Endothelial cell of umbilical vein (primary cell): ENCODE measurements around the gene MSL2. TPM values are rescaled to one million over a fixed set of nuclear protein-coding genes. Genes with fewer than 3 reads are reported as not detected.

Experiments used
- BruUV-seq: library from RNA; stranded (reverse); fragments of 400-500 nt; replicated peaks from 2 replicates; lab custom pipeline; 2021; lab: Mats Ljungman, UMichigan
- CTCF ChIA-PET: fragments of 300-600, 350-600 bp; sonication (Branson Sonifier 250); formaldehyde crosslinking; loops from one replicate; lab custom pipeline; 2021; ENCODE audit warnings: antibody characterized with exemption, inconsistent platforms; lab: Charles Lee
- POLR2A ChIA-PET: fragments of 300-600, 350-600 bp; sonication (Branson Sonifier 250); formaldehyde crosslinking; loops from one replicate; lab custom pipeline; 2021; ENCODE audit warnings: antibody characterized with exemption, inconsistent platforms; lab: Charles Lee
- DNase-seq: peaks from one replicate; pipeline ENCODE4 v3.0.0-alpha.2; 2011; ENCODE audit warnings: low read depth, low spot score
- FAIRE-seq: peaks from 2 replicates; lab custom pipeline; 2011; peaks lifted over from hg19 to GRCh38; lab: Jason Lieb, UNC
- H2AFZ ChIP-seq: 2 replicates; pipeline ENCODE4 v1.6.0; 2012; ENCODE audit warnings: low read depth, low read length, control low read depth, inconsistent platforms
- H3K27ac ChIP-seq: 2 replicates; pipeline ENCODE4 v1.5.1; 2011; ENCODE audit warnings: low read depth, mild to moderate bottlenecking, control low read depth, low read length, moderate library complexity; ENCODE audit not compliant: insufficient read depth
- H3K27me3 ChIP-seq, 2 experiments: 2 replicates each; pipeline versions ENCODE4 v1.6.0 to v1.6.1; 2011; ENCODE audit warnings: low read length in 2 of 2, mixed read lengths in 1 of 2; ENCODE audit not compliant: control insufficient read depth in 2 of 2, insufficient read depth in 2 of 2
- H3K36me3 ChIP-seq, 2 experiments: 2 replicates in 1 of 2; 3 replicates in 1 of 2; pipeline ENCODE4 v1.5.1; 2011; ENCODE audit warnings: low read length in 2 of 2, mild to moderate bottlenecking in 1 of 2, moderate library complexity in 1 of 2; ENCODE audit not compliant: control insufficient read depth in 2 of 2, insufficient read depth in 2 of 2; ENCODE audit errors: extremely low read depth in 1 of 2
- H3K4me1 ChIP-seq: 3 replicates; pipeline ENCODE4 v1.5.1; 2011; ENCODE audit warnings: mild to moderate bottlenecking, low read length; ENCODE audit not compliant: control insufficient read depth, insufficient read depth; ENCODE audit errors: extremely low read depth
- H3K4me2 ChIP-seq: 2 replicates; pipeline ENCODE4 v1.6.1; 2011; ENCODE audit warnings: low read length, control low read depth, mixed read lengths; ENCODE audit not compliant: insufficient read depth
- H3K4me3 ChIP-seq, 3 experiments: fragments of 200-600 bp in 1 of 3; sonication (generic), shearing (Covaris generic) in 1 of 3; replicated peaks in 1 of 3; 2 replicates each; pipeline ENCODE4 v1.5.1; 2011 to 2016; ENCODE audit warnings: control low read depth in 3 of 3, low read length in 3 of 3, mild to moderate bottlenecking in 2 of 3, inconsistent platforms in 1 of 3, low read depth in 1 of 3, moderate library complexity in 1 of 3; ENCODE audit not compliant: insufficient read depth in 1 of 3
- H3K79me2 ChIP-seq: 2 replicates; pipeline ENCODE4 v1.6.0; 2012; ENCODE audit warnings: low read length, inconsistent platforms; ENCODE audit not compliant: control insufficient read depth, insufficient read depth
- H3K9ac ChIP-seq: replicated peaks from 2 replicates; pipeline ENCODE3; 2011; ENCODE audit warnings: low read length, control low read depth; ENCODE audit not compliant: insufficient read depth; ENCODE audit errors: extremely low read depth
- H3K9me1 ChIP-seq: replicated peaks from 3 replicates; pipeline ENCODE4 v1.6.0; 2011; ENCODE audit warnings: mild to moderate bottlenecking, low read length; ENCODE audit not compliant: control insufficient read depth, insufficient read depth; ENCODE audit errors: extremely low read depth
- H3K9me3 ChIP-seq: replicated peaks from 2 replicates; pipeline ENCODE4 v1.5.1; 2012; ENCODE audit warnings: low read length, inconsistent platforms; ENCODE audit not compliant: control insufficient read depth, insufficient read depth
- H4K20me1 ChIP-seq: replicated peaks from 2 replicates; pipeline ENCODE3; 2011; ENCODE audit warnings: mild to moderate bottlenecking, low read length; ENCODE audit not compliant: control insufficient read depth, insufficient read depth; ENCODE audit errors: extremely low read depth
- EZH2 ChIP-seq: IDR thresholded peaks from 2 replicates; pipeline ENCODE4 v1.6.1; 2012; ENCODE audit warnings: borderline replicate concordance, low read depth, mild to moderate bottlenecking, moderate library complexity, low read length, inconsistent platforms; ENCODE audit not compliant: severe bottlenecking
- FOS ChIP-seq: IDR thresholded peaks from 2 replicates; pipeline ENCODE4 v1.6.1; 2011; ENCODE audit warnings: mild to moderate bottlenecking, low read length, moderate library complexity, borderline replicate concordance; ENCODE audit not compliant: insufficient read depth
- GATA2 ChIP-seq: IDR thresholded peaks from 2 replicates; pipeline ENCODE4 v1.7.0; 2011; ENCODE audit warnings: low read depth, mild to moderate bottlenecking, moderate library complexity, mixed read lengths, low read length; ENCODE audit not compliant: insufficient read length, insufficient read depth
- JUN ChIP-seq: IDR thresholded peaks from 2 replicates; pipeline ENCODE4 v1.6.1; 2011; ENCODE audit warnings: borderline replicate concordance, low read depth; ENCODE audit not compliant: insufficient read length, insufficient read depth
- MYC ChIP-seq: IDR thresholded peaks from one replicate; pipeline ENCODE4 v1.6.1; 2011; ENCODE audit warnings: mild to moderate bottlenecking, low read depth, low read length
- POLR2A ChIP-seq: IDR thresholded peaks from 2 replicates; pipeline ENCODE4 v1.6.1; 2012; ENCODE audit warnings: low read depth, mild to moderate bottlenecking, control low read depth, low read length
- POLR2AphosphoS5 ChIP-seq: IDR thresholded peaks from 2 replicates; pipeline ENCODE4 v1.6.1; 2012; ENCODE audit warnings: low read depth, mild to moderate bottlenecking, control low read depth, low read length, moderate library complexity; ENCODE audit not compliant: insufficient read depth
- dilution Hi-C: fragments of 300-500 bp; cut with MboI; formaldehyde crosslinking; loops from one replicate; pipeline ENCODE4 v1.15.0; 2019; ENCODE audit warnings: low sequenced_read_pairs; ENCODE audit not compliant: extremely low pct_ligation_motif_present
- intact Hi-C: fragments of 100-400 bp; cut with micrococcal nuclease; formaldehyde crosslinking; loops from one replicate; pipeline ENCODE4 v1.10.0; 2022
- polyA plus RNA-seq, 4 experiments: library from polyadenylated mRNA; depleted of rRNA in 3 of 4; stranded (reverse) in 3 of 4; unstranded in 1 of 4; fragments of >200 nt; gene quantifications; 2 replicates each; pipeline versions ENCODE4 v1.2.1 to v1.2.3, GENCODE V29; 2011 to 2012; ENCODE audit warnings: missing spikeins in 1 of 4
- total RNA-seq: library from RNA; stranded (reverse); gene quantifications from 2 replicates; pipeline ENCODE4 v1.2.3, GENCODE V29; 2021
- TF ChIP-seq, protein P1 (sequence below), 2 donors: IDR thresholded peaks; 1 replicate in 1 of 2; 2 replicates in 1 of 2; pipeline ENCODE4 v1.5.1; 2011; ENCODE audit warnings: low read length in 2 of 2, mild to moderate bottlenecking in 2 of 2, moderate library complexity in 2 of 2, control low read depth in 1 of 2, inconsistent platforms in 1 of 2, low read depth in 1 of 2; ENCODE audit not compliant: insufficient read depth in 1 of 2; ENCODE audit errors: extremely low read depth in 1 of 2
- TF ChIP-seq, protein P2 (sequence below): IDR thresholded peaks from 2 replicates; pipeline ENCODE4 v1.6.1; 2011; ENCODE audit not compliant: insufficient read depth, insufficient read length

MSL2 gene
- total and polyA plus RNA-seq, 2 donors (not counting 3 experiments of a cell fraction or from before 2014, with no cell fraction given): 6.7 to 21.9 TPM

DNA sequence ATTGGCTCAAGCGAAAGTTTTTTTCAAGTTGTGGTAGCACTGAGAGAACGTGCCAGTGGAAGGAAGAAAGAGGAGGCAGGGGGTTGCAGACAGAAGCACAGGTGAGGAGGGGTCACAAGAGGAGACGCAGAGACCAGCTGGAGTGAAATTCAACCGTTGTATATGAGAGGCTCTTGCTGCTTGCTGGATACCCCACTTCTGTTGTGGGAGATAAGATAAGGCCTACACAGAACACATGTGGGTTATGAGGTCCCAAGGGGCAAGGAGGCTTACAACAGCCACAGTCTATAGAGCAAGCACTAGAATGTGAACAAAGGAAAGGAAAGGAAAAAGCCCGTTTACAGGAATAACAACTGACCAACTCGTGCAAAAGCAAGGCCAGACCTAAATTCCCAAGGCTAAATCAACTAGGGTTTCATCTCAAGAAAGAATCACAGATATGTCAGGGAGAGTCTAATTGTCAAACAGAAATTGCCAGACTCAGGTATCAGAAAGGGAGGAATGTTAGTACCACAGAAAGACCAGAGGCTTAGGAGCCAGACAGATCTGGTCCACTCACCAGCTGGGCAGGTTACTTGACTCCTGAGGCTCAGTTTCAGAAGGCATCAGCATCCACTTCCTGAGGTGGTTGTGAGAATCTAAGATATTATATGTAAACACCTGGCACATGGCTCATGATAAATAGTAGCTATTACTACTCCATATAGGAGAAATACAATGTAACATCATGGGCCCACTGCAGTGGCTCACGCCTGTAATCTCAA lies 60.9 kb downstream of the MSL2 start:
- no peak overlapping the region for H2AFZ ChIP-seq

More for the DNA sequence above, 60.9 kb downstream of the MSL2 start:
- ChIA-PET CTCF (interaction anchor here (1.4 kb wide), 1 partner anchor 11 kb away, joined by 5 read pairs; no protein-coding TSS in a partner anchor), POLR2A (interaction anchor here (0.6 kb wide), 1 partner anchor 47 kb away, joined by 3 read pairs; no protein-coding TSS in a partner anchor)
- H3K79me2 ChIP-seq: no peaks in the 10 kb centered on the region
- no peaks in the 10 kb centered on the region for H3K9me3 ChIP-seq
- no peaks in the 10 kb centered on the region for H3K36me3 ChIP-seq
- FAIRE-seq: no peak
- no peaks in the 10 kb centered on the region for H4K20me1 ChIP-seq
- BruUV-seq: no TSS peak
- H3K4me2 ChIP-seq: no peak overlapping the region
- no peak for DNase-seq
- dilution Hi-C loops (no loop called here), intact Hi-C loops (no loop called here)
- no peak overlapping the region for H3K27ac ChIP-seq
- H3K27me3 ChIP-seq: no peaks in the 10 kb centered on the region
- no peak overlapping the region for H3K4me3 ChIP-seq
- TF ChIP-seq JUN (no peak), FOS (no peak), POLR2AphosphoS5 (no peak), GATA2 (no peak), MYC (no peak), POLR2A (no peak), EZH2 (no peak)
- TF ChIP-seq, protein P1, sequence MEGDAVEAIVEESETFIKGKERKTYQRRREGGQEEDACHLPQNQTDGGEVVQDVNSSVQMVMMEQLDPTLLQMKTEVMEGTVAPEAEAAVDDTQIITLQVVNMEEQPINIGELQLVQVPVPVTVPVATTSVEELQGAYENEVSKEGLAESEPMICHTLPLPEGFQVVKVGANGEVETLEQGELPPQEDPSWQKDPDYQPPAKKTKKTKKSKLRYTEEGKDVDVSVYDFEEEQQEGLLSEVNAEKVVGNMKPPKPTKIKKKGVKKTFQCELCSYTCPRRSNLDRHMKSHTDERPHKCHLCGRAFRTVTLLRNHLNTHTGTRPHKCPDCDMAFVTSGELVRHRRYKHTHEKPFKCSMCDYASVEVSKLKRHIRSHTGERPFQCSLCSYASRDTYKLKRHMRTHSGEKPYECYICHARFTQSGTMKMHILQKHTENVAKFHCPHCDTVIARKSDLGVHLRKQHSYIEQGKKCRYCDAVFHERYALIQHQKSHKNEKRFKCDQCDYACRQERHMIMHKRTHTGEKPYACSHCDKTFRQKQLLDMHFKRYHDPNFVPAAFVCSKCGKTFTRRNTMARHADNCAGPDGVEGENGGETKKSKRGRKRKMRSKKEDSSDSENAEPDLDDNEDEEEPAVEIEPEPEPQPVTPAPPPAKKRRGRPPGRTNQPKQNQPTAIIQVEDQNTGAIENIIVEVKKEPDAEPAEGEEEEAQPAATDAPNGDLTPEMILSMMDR (IDR thresholded peaks at IDR 0.05; ENCODE audit: extremely low read depth in 1 of 2, insufficient read depth in 1 of 2, low read depth in 1 of 2, low read length in 2 of 2): no peak
- TF ChIP-seq, protein P2, sequence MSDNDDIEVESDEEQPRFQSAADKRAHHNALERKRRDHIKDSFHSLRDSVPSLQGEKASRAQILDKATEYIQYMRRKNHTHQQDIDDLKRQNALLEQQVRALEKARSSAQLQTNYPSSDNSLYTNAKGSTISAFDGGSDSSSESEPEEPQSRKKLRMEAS: no peak
- H3K4me1 ChIP-seq: no peaks in the 10 kb centered on the region
- H3K9ac ChIP-seq: no peak overlapping the region
- no peaks in the 10 kb centered on the region for H3K9me1 ChIP-seq
